ENCODE results near the gene STAC2.

STAC2 gene

DNA sequence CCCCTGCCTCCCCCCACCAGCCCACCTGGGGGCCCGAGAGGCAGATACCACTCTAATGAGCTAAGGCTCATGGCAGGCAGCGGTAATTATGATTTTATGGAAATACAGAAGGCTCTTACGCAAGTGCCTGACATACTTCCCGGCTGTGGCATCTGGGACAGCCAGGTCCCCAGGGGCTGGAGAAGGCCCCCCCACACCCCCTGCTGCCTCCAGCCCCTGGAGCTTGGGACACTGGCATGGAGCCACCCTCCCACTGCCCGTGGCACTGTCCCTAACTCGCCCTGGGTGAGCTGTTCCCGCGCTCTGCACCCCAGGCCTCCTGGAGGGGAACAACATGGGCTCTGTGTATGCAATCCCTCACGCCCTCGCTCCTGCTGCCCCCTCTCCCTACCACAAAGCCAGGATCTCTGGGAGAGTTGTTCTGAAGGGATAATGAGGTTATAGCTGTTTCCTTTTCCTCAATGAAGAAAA, 5.4 kb upstream of the STAC2 start:
- H3K4me3 ChIP-seq (ENCODE audit: low read depth, low read length): no peak overlapping the region
- TF ChIP-seq, protein P1, sequence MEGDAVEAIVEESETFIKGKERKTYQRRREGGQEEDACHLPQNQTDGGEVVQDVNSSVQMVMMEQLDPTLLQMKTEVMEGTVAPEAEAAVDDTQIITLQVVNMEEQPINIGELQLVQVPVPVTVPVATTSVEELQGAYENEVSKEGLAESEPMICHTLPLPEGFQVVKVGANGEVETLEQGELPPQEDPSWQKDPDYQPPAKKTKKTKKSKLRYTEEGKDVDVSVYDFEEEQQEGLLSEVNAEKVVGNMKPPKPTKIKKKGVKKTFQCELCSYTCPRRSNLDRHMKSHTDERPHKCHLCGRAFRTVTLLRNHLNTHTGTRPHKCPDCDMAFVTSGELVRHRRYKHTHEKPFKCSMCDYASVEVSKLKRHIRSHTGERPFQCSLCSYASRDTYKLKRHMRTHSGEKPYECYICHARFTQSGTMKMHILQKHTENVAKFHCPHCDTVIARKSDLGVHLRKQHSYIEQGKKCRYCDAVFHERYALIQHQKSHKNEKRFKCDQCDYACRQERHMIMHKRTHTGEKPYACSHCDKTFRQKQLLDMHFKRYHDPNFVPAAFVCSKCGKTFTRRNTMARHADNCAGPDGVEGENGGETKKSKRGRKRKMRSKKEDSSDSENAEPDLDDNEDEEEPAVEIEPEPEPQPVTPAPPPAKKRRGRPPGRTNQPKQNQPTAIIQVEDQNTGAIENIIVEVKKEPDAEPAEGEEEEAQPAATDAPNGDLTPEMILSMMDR (IDR thresholded peaks at IDR 0.05; ENCODE audit: low read depth, low read length): no peak

DNA sequence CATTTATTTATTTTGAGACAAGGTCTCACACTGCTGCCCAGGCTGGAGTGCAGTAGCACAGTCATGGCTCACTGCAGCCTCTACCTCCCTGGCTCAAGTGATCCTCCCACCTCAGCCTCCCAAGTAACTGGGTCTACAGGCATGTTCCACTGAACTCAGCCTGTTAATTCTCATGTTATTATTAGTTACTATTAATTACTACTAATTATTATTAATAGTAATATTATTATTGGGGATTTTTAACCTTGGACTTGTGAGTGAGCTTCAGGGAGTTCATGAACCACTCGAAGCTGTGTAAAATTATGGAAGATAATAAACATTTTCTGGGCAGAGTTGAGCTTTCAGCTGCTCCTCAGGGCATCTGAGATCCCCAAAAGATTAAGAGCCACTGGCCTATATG, 4.6 kb upstream of the STAC2 start:
- no peak overlapping the region for H3K4me3 ChIP-seq (ENCODE audit: low read depth, low read length)
- TF ChIP-seq, protein P1 (IDR thresholded peaks at IDR 0.05; ENCODE audit: low read depth, low read length): no peak

DNA sequence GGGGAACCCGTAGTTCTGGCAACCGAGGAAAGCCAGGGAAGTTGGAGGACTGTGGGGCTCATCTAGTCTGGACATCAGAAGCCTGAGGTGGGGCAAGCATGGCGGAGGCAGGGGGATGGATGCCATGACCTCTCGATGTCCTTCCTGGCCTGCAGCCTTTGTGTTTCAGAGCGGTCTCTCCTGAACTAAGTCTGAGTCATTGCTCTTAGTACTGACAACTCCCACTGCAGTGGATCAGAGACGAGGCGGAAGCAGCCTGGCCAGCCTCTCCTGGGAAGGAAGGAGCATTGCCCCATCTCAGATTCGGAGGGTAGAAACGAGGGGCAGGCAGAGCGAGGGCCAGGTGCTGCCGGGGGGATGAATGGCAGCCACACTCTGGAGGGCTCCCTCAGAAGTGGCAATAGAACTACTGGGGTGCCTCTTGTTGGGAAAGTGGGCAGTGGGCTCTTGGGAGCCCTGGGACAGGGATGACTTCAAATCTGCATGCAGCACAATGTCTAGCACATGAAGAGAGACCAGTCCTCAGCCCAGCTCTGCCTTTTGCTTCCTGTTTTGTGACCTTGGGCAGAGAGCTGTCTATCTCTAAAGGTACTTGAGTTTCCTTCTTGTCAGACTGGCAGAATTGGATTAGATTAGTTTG, 3.6 kb upstream of the STAC2 start:
- H3K4me3 ChIP-seq (ENCODE audit: low read depth, low read length): no peak overlapping the region
- TF ChIP-seq, protein P1 (IDR thresholded peaks at IDR 0.05; ENCODE audit: low read depth, low read length): no peak

DNA sequence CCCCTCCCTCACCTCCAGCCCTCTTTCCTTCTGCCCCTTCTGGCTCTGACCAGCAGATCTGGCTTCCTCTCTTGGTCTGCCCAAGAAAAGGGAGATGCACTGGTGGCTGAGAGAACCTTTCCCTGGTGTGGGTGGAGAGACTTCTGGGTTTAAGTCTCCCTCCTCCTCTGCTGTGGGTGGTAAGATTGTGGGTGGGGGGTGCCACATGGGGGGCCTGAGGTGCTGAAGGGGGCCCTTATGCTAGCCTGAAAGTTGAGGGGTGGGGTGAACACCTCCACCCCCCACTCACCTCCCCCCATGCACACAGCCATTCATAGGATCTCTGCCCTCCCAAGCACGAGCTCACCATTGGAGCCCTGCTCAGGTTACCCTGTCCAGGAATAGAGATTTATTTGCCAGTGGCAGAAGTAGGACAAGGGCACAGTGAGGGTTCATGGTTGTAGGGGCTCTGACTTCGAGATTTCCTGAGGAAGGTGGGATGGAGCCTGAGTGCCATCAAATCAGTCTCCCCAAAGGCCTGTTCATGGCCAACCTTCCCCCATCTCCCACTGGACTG, 1.7 kb upstream of the STAC2 start:
- H3K4me3 ChIP-seq (ENCODE audit: low read depth, low read length): no peak overlapping the region
- TF ChIP-seq, protein P1 (IDR thresholded peaks at IDR 0.05; ENCODE audit: low read depth, low read length): no peak

DNA sequence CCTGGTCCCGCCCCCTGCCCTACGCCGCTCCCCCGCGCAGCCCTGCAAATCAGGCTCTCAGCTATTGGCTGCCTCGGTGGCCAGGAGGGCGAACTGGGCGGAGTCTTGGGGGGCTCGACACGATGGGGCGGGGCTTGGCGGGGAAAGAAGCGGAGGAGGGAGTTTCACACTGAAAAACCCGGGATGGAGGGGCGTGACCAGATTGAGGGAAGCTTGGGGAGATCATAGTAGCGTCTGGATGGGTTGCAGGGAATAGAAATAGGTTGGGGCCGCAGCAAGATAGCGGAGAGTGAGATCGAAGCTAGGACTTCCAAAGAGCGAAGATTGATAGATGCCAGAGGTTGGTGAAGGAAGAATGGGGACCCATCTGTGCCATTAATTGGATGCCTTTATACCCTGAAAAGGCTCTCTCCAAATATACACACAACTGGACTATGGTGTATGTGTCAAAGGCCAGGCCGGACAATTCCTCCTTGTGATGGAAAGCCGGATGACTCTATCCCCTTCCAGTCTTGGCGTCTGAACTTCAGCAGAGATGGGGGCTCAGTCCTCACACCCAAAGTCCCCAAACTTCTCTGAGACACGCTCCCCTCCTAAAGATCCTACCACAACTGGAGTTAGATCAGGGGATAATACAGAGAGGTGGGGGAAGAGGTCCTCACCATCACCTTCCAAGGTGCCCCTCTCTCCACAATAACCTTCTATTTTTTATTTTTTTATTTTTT, 376 bp upstream of the STAC2 start:
- H3K4me3 ChIP-seq (ENCODE audit: low read depth, low read length): peak overlapping the region; percentile 41
- TF ChIP-seq, protein P1 (IDR thresholded peaks at IDR 0.05; ENCODE audit: low read depth, low read length): no peak

DNA sequence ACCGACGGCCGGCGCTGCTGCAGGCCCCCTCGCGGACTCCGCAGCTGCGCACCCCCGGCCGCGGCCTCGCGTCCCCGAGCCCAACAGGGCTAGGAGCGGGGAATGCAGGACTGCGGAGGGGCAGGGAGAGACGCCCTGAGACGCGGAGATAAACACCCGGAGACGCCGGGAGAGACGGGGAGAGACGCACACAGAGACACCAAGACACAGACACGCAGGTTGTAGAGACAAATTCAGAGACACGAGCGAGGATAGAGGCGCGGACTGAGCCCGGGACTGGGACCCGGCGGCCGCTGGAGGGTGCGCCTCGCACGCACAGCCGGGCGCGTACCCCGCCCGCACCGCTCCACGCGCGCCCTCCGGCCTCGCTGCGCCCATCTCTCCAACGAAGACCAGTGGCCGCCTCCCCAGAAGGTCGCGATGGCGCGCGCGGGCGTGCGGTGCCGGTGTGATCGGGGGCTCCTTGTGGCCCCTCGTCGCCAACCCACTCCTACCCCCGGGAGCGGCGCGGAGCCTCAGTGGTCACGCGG, 902 bp downstream of the STAC2 start:
- TF ChIP-seq, protein P1 (IDR thresholded peaks at IDR 0.05; ENCODE audit: low read depth, low read length): no peak
- no peak overlapping the region for H3K4me3 ChIP-seq (ENCODE audit: low read depth, low read length)

Data from WI38 (cell line).